ENCODE results near the gene TDP1. TPM values are rescaled to one million over a fixed set of nuclear protein-coding genes. Genes with fewer than 3 reads are reported as not detected.

Gene TDP1
- total and polyA plus RNA-seq, 4 donors = 3.3 to 10.6 (median 4.2) TPM

DNA sequence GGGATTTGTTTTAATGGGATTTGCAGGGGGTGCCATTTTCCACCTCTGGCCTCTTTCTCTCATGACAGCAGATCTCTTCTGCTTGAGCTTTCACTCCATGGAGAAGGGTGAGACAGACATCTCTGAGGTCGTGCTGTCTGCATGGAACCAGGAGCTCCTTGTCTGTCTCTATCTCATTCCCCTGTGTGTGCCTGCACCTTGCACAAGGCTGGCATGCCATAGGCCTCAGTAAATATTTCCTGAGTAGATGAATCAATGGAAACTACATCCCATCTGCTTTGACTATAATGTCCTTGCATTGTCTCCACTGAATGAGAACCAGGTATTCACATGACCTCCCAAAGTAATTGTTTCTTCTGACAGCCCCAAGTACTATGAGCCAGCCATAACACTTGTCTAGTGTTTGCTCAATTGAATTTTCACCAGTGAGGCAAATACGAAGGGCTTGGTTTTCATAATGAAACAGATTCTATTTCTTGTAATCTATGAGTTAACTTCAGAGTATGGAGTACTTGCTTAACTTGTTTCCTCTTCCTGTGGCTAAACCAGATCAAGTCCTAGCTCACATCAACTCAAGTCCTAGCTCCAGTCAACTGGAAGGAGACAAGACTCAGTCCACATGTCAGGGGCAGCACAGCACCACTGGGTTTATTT, 138.3 kb downstream of the TDP1 start:
- Histone ChIP-seq H3K27ac (ENCODE audit: low read depth in 1 of 2, low read length in 2 of 2) (no peak overlapping the region), H3K9me3 (ENCODE audit: control insufficient read depth in 4 of 4, low read length in 3 of 4) (no peaks in the 10 kb centered on the region), H3K36me3 (ENCODE audit: control insufficient read depth in 4 of 4, insufficient read depth in 3 of 4, low read depth in 1 of 4, low read length in 3 of 4) (no peaks in the 10 kb centered on the region), H3K4me1 (ENCODE audit: control insufficient read depth in 4 of 4, insufficient read depth in 4 of 4, low read length in 3 of 4) (no peaks in the 10 kb centered on the region), H3K27me3 (ENCODE audit: control insufficient read depth in 4 of 4, insufficient read depth in 4 of 4, low read length in 3 of 4) (peaks cover 0 to 3% (median 0%) of the 10 kb centered on the region in 4 donors), H3K9ac (ENCODE audit: low read depth in 1 of 2, low read length in 2 of 2) (no peak overlapping the region), H3K4me3 (ENCODE audit: low read depth in 1 of 3, low read length in 3 of 3) (no peak overlapping the region)
- TF ChIP-seq FOXA2 (IDR thresholded peaks at IDR 0.05) = no peak
- WGBS = 74% methylated on average over 2 of the region's 2 CpGs
- DNase-seq (ENCODE audit: low spot score) = no peak

Other genes starting within 250 kb of the TDP1 start
- gene EFCAB11, start 1.2 kb upstream of the TDP1 start, total RNA-seq = 1 to 10 TPM; 2.8 to 4.0 TPM
- 1 to 10 TPM; 2.1 to 4.7 TPM for gene EFCAB11, start 1.2 kb upstream of the TDP1 start, polyA plus RNA-seq
- under 1 TPM; 0.25 to 0.61 TPM for gene KCNK13, start 106.1 kb downstream of the TDP1 start, total RNA-seq
- under 1 TPM in 1 of 2 donors, not detected in 1; 0.38 TPM for gene KCNK13, start 106.1 kb downstream of the TDP1 start, polyA plus RNA-seq